GM10266 (cell line): ENCODE data around the gene FBXL12.
A peak's percentile ranks its signal among the peaks of the same experiment; 100 is the strongest.

Experiments
- DNase-seq: peaks from one replicate; pipeline ENCODE4 v3.0.0; 2012; ENCODE audit errors: extremely low spot score
- CTCF ChIP-seq: IDR thresholded peaks from 2 replicates; pipeline ENCODE4 v1.5.1; 2012; ENCODE audit warnings: mild to moderate bottlenecking, low read depth; ENCODE audit not compliant: control insufficient read depth, insufficient read depth; ENCODE audit errors: missing control alignments

FBXL12 gene

DNA sequence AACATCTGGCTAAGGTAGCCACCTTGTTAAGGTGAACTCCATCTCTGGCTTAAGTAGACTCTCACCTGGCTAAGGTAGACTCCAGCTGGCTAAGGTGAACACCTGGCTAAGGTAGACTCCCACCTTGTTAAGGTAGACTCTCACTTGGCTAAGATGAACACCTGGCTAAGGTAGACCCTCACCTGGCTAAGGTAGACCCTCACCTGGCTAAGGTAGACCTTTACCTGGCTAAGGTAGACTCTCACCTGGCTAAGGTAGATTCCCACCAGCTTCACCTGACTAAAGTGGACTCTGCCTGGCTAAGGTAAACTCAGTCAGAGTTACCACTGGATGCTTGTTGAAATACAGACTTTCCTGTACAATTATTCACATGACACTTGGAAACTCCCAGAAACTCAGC, 39.9 kb upstream of the FBXL12 start:
- DNase-seq = no peak
- peak; percentile 6 for TF ChIP-seq CTCF

DNA sequence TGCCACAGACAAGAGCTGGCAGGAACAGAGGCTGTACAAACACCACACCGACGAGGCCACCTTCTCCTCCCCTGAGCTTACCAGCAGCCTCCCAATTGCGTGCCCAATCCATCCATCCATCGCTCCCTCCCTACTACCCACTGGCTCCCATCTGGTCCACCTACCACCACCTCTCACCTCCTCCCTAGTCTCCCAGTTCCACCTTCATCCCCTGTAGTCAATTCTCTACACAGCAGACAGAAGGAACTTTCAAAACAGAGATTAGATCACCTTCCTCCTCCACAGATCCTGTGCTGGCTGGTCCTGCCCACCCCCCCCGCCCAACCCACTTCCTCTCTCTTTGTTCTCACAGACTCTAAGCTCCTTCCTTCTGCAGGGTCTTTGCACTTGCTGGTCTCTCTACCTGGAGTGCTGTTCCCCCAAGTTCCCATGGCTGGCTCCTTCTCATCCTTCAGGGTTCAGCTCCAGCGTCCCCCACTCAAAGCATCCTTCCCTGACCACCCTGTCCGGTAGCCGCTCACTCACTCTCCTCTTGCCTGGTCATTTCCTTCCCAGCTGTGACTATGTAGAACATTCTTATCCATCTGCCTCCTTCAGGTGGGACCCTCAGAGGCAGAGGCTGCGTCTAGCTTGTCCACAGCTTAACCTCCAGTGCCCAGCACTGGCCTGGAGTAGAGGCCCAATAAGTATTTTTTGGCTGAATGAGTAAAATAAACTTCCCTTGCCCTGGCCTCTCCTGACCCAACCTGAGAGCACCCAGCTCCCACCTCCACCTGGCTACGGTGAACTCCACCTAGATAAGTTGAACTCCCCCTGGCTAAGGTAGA, 39.3 kb upstream of the FBXL12 start:
- TF ChIP-seq CTCF = no peak
- peak; percentile 69 for DNase-seq

- no peak for DNase-seq
- TF ChIP-seq CTCF = no peak
These were observed 38.3 kb upstream of the FBXL12 start for GRCh38 chr19:9857076-9857721.

- no peak for TF ChIP-seq CTCF
- no peak for DNase-seq
These were observed 37.7 kb upstream of the FBXL12 start for GRCh38 chr19:9856609-9857008.

GRCh38 chr19:9854282-9854846, 35.5 kb upstream of the FBXL12 start:
- no peak for DNase-seq
- no peak for TF ChIP-seq CTCF

- no peak for TF ChIP-seq CTCF
- no peak for DNase-seq
These were observed 31.5 kb upstream of the FBXL12 start for GRCh38 chr19:9850235-9850959.
